ENCODE data around the gene EXOC4.

GRCh38 chr7:133829336-133829897 is 576.5 kb downstream of the EXOC4 start:
- no peak for TF ChIP-seq CTCF (conservative IDR thresholded peaks at IDR 0.05)
- no peak for TF ChIP-seq ZFX (IDR thresholded peaks at IDR 0.05)
